SIG-M5 (cell line): Measurements from ENCODE around the gene ZNHIT2.
A peak's percentile ranks its signal among the peaks of the same experiment; 100 is the strongest.

ENCODE experiments used
- DNase-seq: peaks from one replicate; lab custom pipeline; 2025; lab: John Stamatoyannopoulos, UW

The ZNHIT2 gene

DNA sequence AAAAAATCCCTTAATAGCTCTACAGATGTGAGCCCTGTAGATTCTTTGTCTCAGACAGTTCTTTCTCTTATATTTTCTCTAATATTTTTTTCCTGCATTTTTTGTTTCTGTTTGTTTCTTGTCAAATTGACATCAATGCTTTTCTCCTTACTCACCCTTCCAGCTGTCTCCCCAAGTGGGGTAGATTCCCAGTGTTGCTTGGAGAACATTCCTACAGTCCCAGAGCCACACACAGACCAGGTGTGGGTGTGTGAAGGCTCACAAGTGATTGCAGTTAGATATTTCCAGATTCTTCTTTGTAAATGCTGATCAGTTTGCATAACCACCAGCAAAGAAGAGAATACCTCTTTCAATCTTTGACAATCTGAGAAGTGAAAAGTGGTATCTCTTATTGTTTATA lies 14.0 kb downstream of the ZNHIT2 start:
- DNase-seq = no peak

DNA sequence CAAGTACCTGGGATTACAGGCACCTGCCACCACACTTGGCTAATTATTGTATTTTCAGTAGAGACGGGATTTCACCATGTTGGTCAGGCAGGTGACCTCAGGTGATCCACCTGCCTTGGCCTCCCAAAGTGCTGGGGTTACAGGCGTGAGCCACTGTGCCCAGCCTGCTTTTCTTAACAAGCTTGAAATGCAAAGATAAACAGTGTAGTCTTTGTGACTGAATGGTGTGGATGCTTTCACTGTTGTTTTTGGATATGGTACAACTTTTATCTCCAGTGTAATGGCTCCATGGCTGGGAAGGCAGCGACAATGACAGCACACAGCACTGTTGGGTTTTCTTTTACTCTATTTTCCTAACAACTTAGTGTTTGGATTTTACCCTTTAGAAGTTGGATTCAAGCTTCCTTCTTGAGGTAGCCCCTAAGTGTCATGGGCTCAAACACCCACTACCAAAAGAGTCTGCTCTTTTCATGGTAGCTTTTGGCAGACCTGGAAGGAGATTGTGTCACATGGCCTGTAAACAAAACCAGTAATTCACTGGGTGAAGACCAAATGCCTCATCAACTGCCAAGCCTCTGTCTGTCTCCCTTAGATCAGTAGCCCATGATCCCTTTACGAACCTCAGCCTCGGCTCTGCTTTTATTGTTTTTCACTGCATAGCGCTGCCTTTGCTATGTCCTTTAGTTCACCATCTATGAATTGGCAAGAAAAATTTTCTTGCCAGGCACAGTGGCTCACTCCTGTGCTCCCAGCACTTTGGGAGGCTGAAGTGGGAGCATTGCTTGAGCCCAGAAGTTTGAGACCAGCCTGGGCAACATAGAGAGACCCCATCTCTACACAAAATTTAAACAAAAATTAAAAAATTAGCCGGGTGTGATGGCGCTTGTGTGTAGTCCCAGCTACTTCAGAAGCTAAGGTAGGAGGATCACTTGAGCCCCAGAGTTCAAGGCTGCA lies 15.1 kb downstream of the ZNHIT2 start:
- no peak for DNase-seq

- DNase-seq = no peak
These were observed 16.7 kb downstream of the ZNHIT2 start for GRCh38 chr11:65100674-65101350.

DNA sequence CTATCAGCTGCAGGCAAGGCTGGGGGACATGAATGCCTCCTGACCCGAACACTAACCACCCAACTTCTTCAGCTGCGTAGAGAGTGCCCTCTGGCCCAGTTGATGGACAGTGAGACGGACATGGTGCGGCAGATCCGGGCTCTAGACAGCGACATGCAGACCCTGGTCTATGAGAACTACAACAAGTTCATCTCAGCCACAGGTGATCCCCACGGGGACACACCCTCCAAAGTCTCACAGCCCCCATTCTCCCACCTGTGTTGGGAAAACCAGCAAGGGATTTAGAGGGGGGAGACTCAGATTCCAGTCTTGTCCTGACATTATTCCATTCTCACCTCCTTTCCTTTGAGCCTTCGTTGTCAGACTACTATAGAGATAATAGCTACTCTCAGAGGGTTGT lies 20.6 kb downstream of the ZNHIT2 start:
- no peak for DNase-seq

DNA sequence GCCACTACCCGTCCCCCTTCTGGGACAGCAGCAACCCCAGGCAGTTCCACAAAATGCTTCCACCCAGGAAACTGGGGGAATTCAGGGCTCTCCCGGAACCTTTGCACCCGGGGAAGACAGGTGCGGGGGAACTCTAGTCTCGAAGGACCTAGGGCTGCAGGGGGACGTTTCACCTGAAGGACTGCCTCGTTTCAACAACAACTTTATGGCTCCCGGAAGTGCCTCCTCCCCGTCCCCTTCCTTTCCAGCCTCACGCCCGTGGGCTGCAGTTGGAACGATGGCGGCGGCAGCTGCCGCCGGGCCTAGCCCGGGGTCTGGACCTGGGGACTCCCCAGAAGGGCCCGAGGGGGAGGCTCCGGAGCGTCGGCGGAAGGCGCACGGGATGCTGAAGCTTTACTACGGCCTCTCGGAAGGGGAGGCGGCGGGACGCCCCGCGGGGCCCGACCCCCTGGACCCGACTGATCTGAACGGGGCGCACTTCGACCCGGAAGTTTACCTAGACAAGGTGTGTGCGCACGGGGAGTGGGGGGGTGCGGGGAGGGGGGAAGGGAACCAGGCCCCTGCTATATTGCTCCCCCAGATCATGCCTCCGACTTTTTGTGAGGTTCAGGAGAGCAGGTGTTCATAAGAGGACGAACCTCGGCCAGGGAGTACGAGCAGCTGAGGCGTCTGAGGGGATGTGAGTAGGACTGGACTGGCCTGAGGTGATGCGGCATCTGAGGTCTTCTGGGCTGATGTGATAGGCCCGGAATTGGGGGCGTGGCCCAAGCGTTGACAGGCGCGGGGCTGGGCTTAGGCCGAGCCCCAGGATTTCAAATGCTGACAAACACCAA lies 21.3 kb downstream of the ZNHIT2 start, which contains the start of gene VPS51:
VPS51 (plus strand) TSS at position 241 of the 833 bp plus-strand sequence; CDS start at position 278, 37 bp downstream.
- peak; percentile 43 for DNase-seq

- DNase-seq = no peak
These were observed 22.1 kb downstream of the ZNHIT2 start for GRCh38 chr11:65095427-65095826.

GRCh38 chr11:65090628-65091027 lies 26.9 kb downstream of the ZNHIT2 start:
- DNase-seq = no peak

DNA sequence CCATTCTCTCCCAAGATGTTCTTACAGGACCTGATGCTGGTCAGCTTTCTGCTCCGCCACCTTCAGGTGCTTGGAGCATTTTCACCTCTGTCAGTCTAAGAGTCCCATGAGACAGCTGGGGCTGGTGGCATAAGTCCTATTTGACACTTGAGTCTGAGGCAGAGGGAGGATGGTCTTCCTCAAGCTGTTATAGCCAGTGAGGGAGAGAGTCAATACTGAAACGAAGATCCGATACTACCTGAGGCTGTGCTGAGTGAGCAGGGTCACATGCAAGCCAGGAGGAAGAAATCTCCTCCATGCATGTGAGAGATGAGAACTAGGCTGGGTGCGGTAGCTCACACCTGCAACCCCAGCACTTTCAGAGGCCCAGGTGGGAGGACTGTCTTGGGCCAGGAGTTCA lies 27.9 kb downstream of the ZNHIT2 start:
- DNase-seq = no peak

GRCh38 chr11:65087827-65088226 lies 29.7 kb downstream of the ZNHIT2 start:
- DNase-seq = no peak

DNA sequence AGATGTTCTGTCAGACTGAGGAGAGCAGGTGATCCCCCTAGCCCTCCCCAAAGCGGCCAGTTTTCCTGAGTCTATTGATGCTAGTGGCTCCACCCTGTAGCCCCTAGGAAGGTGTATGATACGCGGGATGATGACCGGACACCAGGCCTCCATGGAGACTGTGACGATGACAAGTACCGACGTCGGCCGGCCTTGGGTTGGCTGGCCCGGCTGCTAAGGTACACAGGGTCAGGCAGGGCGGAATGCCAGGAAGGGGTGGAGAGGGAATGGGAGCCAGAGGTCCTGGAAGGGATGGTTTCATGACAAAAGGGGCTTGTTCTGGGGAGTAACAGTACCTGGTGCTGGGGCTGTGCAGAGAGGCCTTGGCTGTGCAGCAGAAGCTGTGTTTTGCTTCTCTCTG lies 30.3 kb downstream of the ZNHIT2 start:
- DNase-seq = no peak

DNA sequence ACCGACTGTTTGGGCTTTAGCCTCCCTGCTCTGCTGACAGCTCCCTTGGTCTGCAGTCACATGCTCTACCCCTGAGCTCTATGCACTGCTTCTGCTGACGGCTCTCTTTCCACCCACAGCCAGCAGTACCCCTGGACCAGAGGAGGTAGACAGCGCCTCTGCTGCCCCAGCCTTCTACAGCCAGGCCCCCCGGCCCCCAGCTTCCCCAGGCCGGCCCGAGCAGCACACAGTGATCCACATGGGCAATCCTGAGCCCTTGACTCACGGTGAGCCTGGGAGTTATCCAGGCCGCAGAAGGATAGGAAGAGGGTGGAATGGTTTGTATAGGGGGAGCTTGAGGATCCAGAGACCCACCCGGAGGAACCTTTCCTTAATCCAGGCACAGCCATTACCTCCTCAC lies 30.7 kb downstream of the ZNHIT2 start:
- no peak for DNase-seq

DNA sequence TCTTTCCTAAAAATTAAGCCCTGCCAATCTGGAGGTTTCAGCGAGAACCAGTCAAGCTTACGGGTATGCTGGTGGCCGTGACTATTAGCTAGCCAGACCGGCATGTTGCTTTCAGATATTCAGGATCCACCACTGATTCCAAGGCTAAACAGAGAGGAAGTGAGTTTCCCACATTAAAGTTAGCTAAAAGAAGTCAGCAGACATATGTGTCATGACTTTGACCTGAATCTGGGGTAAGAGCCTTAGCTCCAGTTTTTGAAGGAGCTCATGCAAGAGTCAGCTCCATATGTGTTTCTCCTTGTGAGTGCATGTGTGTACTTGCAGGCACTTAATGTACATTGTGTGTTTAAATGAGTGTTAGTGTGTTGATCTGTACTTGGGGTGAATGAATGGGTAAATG lies 32.1 kb downstream of the ZNHIT2 start:
- no peak for DNase-seq

DNA sequence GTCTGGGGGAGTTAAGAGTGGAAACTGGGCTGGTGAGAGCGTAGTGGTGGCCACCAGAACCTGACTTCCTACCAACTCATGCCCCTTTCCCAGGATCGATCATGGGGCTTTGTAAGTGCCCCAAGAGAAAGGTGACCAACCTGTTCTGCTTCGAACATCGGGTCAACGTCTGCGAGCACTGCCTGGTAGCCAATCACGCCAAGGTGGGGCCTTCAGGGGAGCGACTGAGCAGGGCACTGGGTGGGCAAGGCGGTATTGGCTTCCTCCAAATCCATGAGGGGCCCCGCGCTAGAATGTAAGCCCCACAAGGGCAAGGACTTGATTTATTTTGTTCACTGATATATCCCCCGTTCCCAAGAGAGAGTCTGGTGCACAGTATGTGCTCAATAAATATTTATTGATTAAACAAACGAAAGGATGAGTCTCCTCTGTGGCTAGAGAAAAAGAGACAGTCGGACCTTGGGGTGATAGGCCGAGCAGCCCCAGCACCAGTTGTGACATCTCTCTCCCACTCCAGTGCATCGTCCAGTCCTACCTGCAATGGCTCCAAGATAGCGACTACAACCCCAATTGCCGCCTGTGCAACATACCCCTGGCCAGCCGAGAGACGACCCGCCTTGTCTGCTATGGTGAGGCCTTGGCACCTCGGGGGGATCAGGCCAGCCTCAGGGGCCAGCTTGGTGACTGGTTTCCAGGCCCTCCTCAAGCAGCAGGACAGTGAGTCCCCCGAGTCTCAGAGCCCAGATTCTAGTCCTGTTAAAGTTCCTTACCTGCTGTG lies 32.7 kb downstream of the ZNHIT2 start:
- DNase-seq = no peak

DNA sequence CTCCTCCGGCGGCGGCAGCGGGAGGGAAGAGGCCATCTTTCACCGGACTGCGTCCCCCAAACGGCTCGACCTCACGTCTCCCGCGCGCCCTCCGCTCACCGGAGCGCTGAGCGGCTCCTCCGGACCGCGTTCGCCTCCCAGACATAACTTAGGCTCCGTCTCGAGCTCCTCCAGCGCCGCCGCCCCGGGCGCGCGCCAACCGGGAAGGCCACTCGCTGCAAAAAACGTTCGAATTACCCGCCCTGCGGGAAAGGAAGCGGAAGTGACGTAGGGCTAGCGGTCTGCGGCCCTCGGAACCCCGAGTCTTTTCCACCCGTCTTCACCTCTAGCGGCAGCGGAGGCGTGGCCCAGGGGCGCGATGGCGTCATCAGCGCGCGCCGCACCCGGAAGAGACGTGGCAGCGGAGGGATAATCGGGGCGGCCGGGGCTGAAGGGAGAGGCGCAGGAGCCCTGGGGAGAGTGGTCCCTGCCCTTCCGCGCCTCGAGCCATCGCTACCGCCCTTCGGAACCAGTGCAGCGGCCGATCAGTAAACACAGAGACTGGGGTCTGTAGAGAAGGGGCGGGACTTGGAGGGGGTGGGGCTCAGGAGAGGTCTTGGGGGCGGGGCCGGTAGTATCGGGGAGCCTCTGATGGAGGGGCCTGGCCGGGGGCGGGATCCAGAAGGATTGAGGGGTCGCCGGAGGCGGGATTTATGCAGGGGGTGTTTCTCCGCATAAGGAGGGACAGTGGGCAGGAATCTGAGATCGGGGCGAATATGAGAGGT lies 33.5 kb downstream of the ZNHIT2 start, which contains the start of the genes CDCA5 and ZFPL1:
CDCA5 (minus strand) TSS at position 207 of the 764 bp plus-strand sequence; CDS start at position 145, 62 bp downstream.
ZFPL1 (plus strand) TSS at position 389 of the 764 bp plus-strand sequence. CDS start 477 bp downstream, outside the sequence.
- DNase-seq = peak; percentile 78

- DNase-seq = no peak
These were observed 34.2 kb downstream of the ZNHIT2 start for GRCh38 chr11:65083134-65083833.

DNA sequence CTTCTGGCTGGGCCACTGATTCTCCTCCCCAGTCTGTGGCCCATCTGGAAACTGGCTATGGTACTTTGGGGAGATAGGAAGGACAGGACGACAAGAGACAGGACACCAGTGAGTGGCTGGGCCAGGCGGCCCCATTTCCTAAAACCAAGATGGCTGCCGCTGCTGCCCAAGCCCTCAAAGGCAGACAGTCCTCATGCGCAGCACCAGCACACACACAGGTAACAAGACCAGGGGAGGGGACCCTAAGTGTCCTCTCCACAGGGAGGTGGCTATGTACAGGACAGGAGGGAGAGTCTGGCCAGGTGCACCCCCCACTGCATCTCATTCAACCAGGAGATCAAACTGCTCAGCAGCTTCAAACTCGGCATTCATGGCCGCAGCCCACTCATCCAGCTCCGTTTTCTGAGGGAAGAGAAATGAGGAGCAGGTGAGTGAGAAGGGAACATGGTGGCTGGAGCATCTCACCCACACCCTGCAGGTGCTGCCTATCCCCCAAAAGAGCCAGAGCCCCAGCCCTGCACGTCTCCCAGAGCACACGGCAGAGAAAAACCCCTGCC lies 38.6 kb downstream of the ZNHIT2 start:
- DNase-seq = no peak

GRCh38 chr11:65078151-65078550 lies 39.4 kb downstream of the ZNHIT2 start:
- no peak for DNase-seq

DNA sequence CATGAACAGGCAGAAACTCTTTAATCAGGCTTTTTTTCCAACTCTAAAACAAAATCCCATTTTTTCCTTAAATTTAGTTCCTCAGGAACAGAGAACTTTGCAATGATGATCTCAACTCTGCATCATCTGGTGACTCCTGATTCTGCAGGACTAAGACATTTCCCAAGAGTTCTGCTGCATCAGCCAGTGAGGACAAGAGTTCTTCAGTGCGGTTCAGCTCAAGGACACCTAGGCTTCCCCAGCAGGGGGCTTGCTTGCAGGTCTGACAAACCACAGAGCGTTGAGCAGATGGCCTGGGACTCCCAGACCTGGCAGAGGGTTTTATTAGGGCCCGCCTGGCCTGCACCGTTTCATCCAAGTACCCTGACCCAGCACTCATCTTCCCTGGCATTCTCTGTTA lies 40.0 kb downstream of the ZNHIT2 start:
- no peak for DNase-seq

GRCh38 chr11:65072631-65072966 lies 44.9 kb downstream of the ZNHIT2 start:
- no peak for DNase-seq
